Measurements from ENCODE around the gene ERCC5.

The ERCC5 gene

GRCh38 chr13:102897371-102898138 is 51.7 kb downstream of the ERCC5 start:
- no peak for DNase-seq

- no peak for DNase-seq
These were observed 54.4 kb downstream of the ERCC5 start for GRCh38 chr13:102900193-102900608.

GRCh38 chr13:102901056-102901455 is 55.2 kb downstream of the ERCC5 start:
- DNase-seq: no peak

GRCh38 chr13:102901615-102902305 is 55.9 kb downstream of the ERCC5 start:
- no peak for DNase-seq

- DNase-seq: no peak
These were observed 57.0 kb downstream of the ERCC5 start for GRCh38 chr13:102902789-102903347.

GRCh38 chr13:102903659-102904407 is 58.0 kb downstream of the ERCC5 start:
- DNase-seq: no peak

- no peak for DNase-seq
These were observed 58.6 kb downstream of the ERCC5 start for GRCh38 chr13:102904408-102904862.

- no peak for DNase-seq
These were observed 60.3 kb downstream of the ERCC5 start for GRCh38 chr13:102905905-102906771.

- peak; percentile 13 for DNase-seq
These were observed 61.4 kb downstream of the ERCC5 start for GRCh38 chr13:102907016-102907756.

- no peak for DNase-seq
These were observed 62.2 kb downstream of the ERCC5 start for GRCh38 chr13:102907886-102908515.

GRCh38 chr13:102909971-102910370 is 64.1 kb downstream of the ERCC5 start:
- DNase-seq: no peak

GRCh38 chr13:102911336-102911735 is 65.5 kb downstream of the ERCC5 start:
- DNase-seq: no peak

GRCh38 chr13:102912599-102912998 is 66.8 kb downstream of the ERCC5 start:
- no peak for DNase-seq

- no peak for DNase-seq
These were observed 68.1 kb downstream of the ERCC5 start for GRCh38 chr13:102913914-102914313.

GRCh38 chr13:102914339-102914930 is 68.6 kb downstream of the ERCC5 start:
- DNase-seq: no peak

- DNase-seq: no peak
These were observed 69.6 kb downstream of the ERCC5 start for GRCh38 chr13:102915393-102915930.

- no peak for DNase-seq
These were observed 71.2 kb downstream of the ERCC5 start for GRCh38 chr13:102917019-102917418.

GRCh38 chr13:102922184-102922583 is 76.4 kb downstream of the ERCC5 start:
- DNase-seq: no peak

Measured in activated CD4-positive, alpha-beta T cell treated with anti-CD3 and anti-CD28 coated beads, Interleukin-2, Interleukin-6, amounts not matched to agents 100 ng/mL and 50 ng/mL, durations not matched to agents 16 hours and 8 hours (primary cell).